HepG2 (cell line): ENCODE measurements around the gene NMNAT1. TPM values are rescaled to one million over a fixed set of nuclear protein-coding genes. Genes with fewer than 3 reads are reported as not detected.

ENCODE experiments used
- AHR ChIP-seq: IDR thresholded peaks from 2 replicates; pipeline ENCODE4 v1.6.1; 2018; ENCODE audit warnings: missing genetic modification reagents, missing compliant biosample characterization
- ATAD3A ChIP-seq: sonication (generic); formaldehyde crosslinking; IDR thresholded peaks from 2 replicates; pipeline ENCODE4 v1.4.0; 2020; ENCODE audit warnings: missing genetic modification reagents
- HMG20A ChIP-seq: IDR thresholded peaks from 2 replicates; pipeline ENCODE4 v1.6.1; 2016; ENCODE audit warnings: borderline replicate concordance
- MBNL3 ChIP-seq: fragments of 250-450 bp; sonication (Bioruptor Pico); conservative IDR thresholded peaks from 2 replicates; pipeline ENCODE4 v1.8.0; 2022; ENCODE audit warnings: mild to moderate bottlenecking, inconsistent platforms
- PHB2 ChIP-seq: fragments of 450-650 bp; IDR thresholded peaks from 2 replicates; pipeline ENCODE4 v1.6.1; 2018; ENCODE audit not compliant: partially characterized antibody
- POGK ChIP-seq: sonication (generic); formaldehyde crosslinking; conservative IDR thresholded peaks from 2 replicates; pipeline ENCODE4 v1.8.0; 2022; ENCODE audit warnings: mild to moderate bottlenecking, moderate library complexity, missing genetic modification reagents
- RFXANK ChIP-seq: IDR thresholded peaks from 2 replicates; pipeline ENCODE4 v1.6.1; 2016
- SRSF4 ChIP-seq: fragments of 200-400 bp; formaldehyde crosslinking; IDR thresholded peaks from one replicate; pipeline ENCODE4 v1.6.1; 2018; ENCODE audit warnings: mild to moderate bottlenecking, low read depth, low read length, moderate library complexity; ENCODE audit not compliant: poor library complexity, severe bottlenecking
- ZNF292 ChIP-seq: sonication (generic); formaldehyde crosslinking; IDR thresholded peaks from 2 replicates; pipeline ENCODE4 v1.8.1; 2022; ENCODE audit warnings: mild to moderate bottlenecking, low read depth, missing genetic modification reagents, borderline replicate concordance
- ZNF337 ChIP-seq: sonication (generic); formaldehyde crosslinking; IDR thresholded peaks from 2 replicates; pipeline ENCODE4 v1.5.1; 2020; ENCODE audit warnings: missing genetic modification reagents, low read depth, mild to moderate bottlenecking, borderline replicate concordance
- ZNF432 ChIP-seq: sonication (generic); formaldehyde crosslinking; IDR thresholded peaks from 2 replicates; pipeline ENCODE4 v1.5.0; 2020; ENCODE audit warnings: missing genetic modification reagents, mild to moderate bottlenecking, borderline replicate concordance
- ZNF564 ChIP-seq: sonication (generic); formaldehyde crosslinking; IDR thresholded peaks from 2 replicates; pipeline ENCODE4 v1.8.1; 2023; ENCODE audit warnings: mild to moderate bottlenecking, missing genetic modification reagents
- ZNF660 ChIP-seq: sonication (generic); formaldehyde crosslinking; IDR thresholded peaks from 2 replicates; pipeline ENCODE4 v1.5.1; 2020; ENCODE audit warnings: mild to moderate bottlenecking, low read depth, missing genetic modification reagents, borderline replicate concordance
- ZNF709 ChIP-seq: sonication (generic); formaldehyde crosslinking; IDR thresholded peaks from 2 replicates; pipeline ENCODE4 v1.5.0; 2020; ENCODE audit warnings: mild to moderate bottlenecking, missing genetic modification reagents
- ZNF720 ChIP-seq: sonication (generic); formaldehyde crosslinking; IDR thresholded peaks from 2 replicates; pipeline ENCODE4 v1.4.0; 2020; ENCODE audit warnings: missing genetic modification reagents
- ZSCAN25 ChIP-seq: sonication (generic); formaldehyde crosslinking; IDR thresholded peaks from 2 replicates; pipeline ENCODE4 v1.8.0; 2022; ENCODE audit warnings: mild to moderate bottlenecking, missing genetic modification reagents
- polyA plus RNA-seq, 8 experiments: library from polyadenylated mRNA; depleted of rRNA in 3 of 8; stranded (reverse) in 7 of 8; unstranded in 1 of 8; fragments of >200 nt; fragmentation: Illumina TruSeq in 4 of 8; extraction: Trizol in 4 of 8; gene quantifications; 2 replicates each; pipeline versions ENCODE4 v1.2.1 to v1.2.3, GENCODE V29; 2011 to 2016; ENCODE audit warnings: low read depth in 4 of 8, missing spikeins in 1 of 8, mixed read lengths in 1 of 8; ENCODE audit not compliant: insufficient read depth in 1 of 8
- total RNA-seq, 5 experiments: library from RNA; depleted of rRNA; stranded (reverse); fragments of >200 nt; fragmentation: Illumina TruSeq; extraction: Trizol; gene quantifications; 2 replicates each; pipeline ENCODE4 v1.2.3, GENCODE V29; 2016; ENCODE audit warnings: low read depth in 1 of 5
- TF ChIP-seq, protein P1 (sequence below): sonication (generic); formaldehyde crosslinking; IDR thresholded peaks from 2 replicates; pipeline ENCODE4 v1.5.1; 2020; ENCODE audit warnings: missing genetic modification reagents, mild to moderate bottlenecking, borderline replicate concordance
- TF ChIP-seq, protein P2 (sequence below): sonication (generic); formaldehyde crosslinking; conservative IDR thresholded peaks from 2 replicates; pipeline ENCODE4 v1.4.0; 2020; ENCODE audit warnings: missing genetic modification reagents
- TF ChIP-seq, protein P3 (sequence below): sonication (generic); formaldehyde crosslinking; IDR thresholded peaks from 2 replicates; pipeline ENCODE4 v1.8.1; 2022; ENCODE audit warnings: mild to moderate bottlenecking, missing genetic modification reagents
- TF ChIP-seq, protein P4 (sequence below): sonication (generic); formaldehyde crosslinking; IDR thresholded peaks from 2 replicates; pipeline ENCODE4 v1.9.0; 2021; ENCODE audit warnings: missing genetic modification reagents, borderline replicate concordance

NMNAT1 gene
- total and polyA plus RNA-seq, 2 of the 13 experiments (the other 11 are each of a cell fraction or from before 2014, with no cell fraction given), result 5.6 to 12.2 TPM

GRCh38 chr1:9929431-9930385 lies 13.6 kb upstream of the NMNAT1 start (continued):
- no peak for TF ChIP-seq ZNF660 (CRISPR knock-in tag)
- TF ChIP-seq, protein P1, sequence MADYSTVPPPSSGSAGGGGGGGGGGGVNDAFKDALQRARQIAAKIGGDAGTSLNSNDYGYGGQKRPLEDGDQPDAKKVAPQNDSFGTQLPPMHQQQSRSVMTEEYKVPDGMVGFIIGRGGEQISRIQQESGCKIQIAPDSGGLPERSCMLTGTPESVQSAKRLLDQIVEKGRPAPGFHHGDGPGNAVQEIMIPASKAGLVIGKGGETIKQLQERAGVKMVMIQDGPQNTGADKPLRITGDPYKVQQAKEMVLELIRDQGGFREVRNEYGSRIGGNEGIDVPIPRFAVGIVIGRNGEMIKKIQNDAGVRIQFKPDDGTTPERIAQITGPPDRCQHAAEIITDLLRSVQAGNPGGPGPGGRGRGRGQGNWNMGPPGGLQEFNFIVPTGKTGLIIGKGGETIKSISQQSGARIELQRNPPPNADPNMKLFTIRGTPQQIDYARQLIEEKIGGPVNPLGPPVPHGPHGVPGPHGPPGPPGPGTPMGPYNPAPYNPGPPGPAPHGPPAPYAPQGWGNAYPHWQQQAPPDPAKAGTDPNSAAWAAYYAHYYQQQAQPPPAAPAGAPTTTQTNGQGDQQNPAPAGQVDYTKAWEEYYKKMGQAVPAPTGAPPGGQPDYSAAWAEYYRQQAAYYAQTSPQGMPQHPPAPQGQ (CRISPR knock-in tag), result no peak
- TF ChIP-seq, protein P2, sequence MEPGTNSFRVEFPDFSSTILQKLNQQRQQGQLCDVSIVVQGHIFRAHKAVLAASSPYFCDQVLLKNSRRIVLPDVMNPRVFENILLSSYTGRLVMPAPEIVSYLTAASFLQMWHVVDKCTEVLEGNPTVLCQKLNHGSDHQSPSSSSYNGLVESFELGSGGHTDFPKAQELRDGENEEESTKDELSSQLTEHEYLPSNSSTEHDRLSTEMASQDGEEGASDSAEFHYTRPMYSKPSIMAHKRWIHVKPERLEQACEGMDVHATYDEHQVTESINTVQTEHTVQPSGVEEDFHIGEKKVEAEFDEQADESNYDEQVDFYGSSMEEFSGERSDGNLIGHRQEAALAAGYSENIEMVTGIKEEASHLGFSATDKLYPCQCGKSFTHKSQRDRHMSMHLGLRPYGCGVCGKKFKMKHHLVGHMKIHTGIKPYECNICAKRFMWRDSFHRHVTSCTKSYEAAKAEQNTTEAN (CRISPR knock-in tag), result peak; percentile 97
- TF ChIP-seq HMG20A (CRISPR knock-in tag), result peak; percentile 70
- no peak for TF ChIP-seq RFXANK
- TF ChIP-seq ATAD3A, result no peak
- no peak for TF ChIP-seq ZNF720 (CRISPR knock-in tag)
- TF ChIP-seq ZNF337 (CRISPR knock-in tag), result no peak
- TF ChIP-seq, protein P3, sequence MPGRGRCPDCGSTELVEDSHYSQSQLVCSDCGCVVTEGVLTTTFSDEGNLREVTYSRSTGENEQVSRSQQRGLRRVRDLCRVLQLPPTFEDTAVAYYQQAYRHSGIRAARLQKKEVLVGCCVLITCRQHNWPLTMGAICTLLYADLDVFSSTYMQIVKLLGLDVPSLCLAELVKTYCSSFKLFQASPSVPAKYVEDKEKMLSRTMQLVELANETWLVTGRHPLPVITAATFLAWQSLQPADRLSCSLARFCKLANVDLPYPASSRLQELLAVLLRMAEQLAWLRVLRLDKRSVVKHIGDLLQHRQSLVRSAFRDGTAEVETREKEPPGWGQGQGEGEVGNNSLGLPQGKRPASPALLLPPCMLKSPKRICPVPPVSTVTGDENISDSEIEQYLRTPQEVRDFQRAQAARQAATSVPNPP (CRISPR knock-in tag), result peak; percentile 19; the same call in 1 of the 2 replicates
- TF ChIP-seq AHR (CRISPR knock-in tag), result 0 out of 2 replicates have a peak, but pooled peaks have one; percentile 73
- no peak for TF ChIP-seq SRSF4
- no peak for TF ChIP-seq POGK (CRISPR knock-in tag)
- TF ChIP-seq ZNF564 (CRISPR knock-in tag), result no peak
- no peak for TF ChIP-seq ZNF432 (CRISPR knock-in tag)
- TF ChIP-seq ZNF709 (CRISPR knock-in tag), result no peak
- no peak for TF ChIP-seq ZNF292 (CRISPR knock-in tag)
- no peak for TF ChIP-seq PHB2
- no peak for TF ChIP-seq ZSCAN25
- no peak for TF ChIP-seq MBNL3 (CRISPR knock-in tag)
- TF ChIP-seq, protein P4, sequence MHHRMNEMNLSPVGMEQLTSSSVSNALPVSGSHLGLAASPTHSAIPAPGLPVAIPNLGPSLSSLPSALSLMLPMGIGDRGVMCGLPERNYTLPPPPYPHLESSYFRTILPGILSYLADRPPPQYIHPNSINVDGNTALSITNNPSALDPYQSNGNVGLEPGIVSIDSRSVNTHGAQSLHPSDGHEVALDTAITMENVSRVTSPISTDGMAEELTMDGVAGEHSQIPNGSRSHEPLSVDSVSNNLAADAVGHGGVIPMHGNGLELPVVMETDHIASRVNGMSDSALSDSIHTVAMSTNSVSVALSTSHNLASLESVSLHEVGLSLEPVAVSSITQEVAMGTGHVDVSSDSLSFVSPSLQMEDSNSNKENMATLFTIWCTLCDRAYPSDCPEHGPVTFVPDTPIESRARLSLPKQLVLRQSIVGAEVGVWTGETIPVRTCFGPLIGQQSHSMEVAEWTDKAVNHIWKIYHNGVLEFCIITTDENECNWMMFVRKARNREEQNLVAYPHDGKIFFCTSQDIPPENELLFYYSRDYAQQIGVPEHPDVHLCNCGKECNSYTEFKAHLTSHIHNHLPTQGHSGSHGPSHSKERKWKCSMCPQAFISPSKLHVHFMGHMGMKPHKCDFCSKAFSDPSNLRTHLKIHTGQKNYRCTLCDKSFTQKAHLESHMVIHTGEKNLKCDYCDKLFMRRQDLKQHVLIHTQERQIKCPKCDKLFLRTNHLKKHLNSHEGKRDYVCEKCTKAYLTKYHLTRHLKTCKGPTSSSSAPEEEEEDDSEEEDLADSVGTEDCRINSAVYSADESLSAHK (CRISPR knock-in tag), result no peak
